OCI-LY1 (cell line): ENCODE results near the gene RHEBL1.

Experiments
- H2AFZ ChIP-seq: fragments of 200-600 bp; sonication (generic), shearing (Covaris generic); 2 replicates; pipeline ENCODE4 v1.6.0; 2014; ENCODE audit warnings: antibody characterized with exemption, mild to moderate bottlenecking, low read length
- H3F3A ChIP-seq: fragments of 200-600 bp; sonication (generic), shearing (Covaris generic); 2 replicates; pipeline ENCODE4 v1.6.0; 2014; ENCODE audit warnings: mild to moderate bottlenecking, antibody characterized with exemption, low read length, moderate library complexity; ENCODE audit not compliant: insufficient read depth
- H3K27ac ChIP-seq: fragments of 200-600 bp; sonication (generic); 2 replicates; pipeline ENCODE4 v1.5.1; 2014; ENCODE audit warnings: low read length, mixed run types, mild to moderate bottlenecking, low read depth; ENCODE audit not compliant: poor library complexity, severe bottlenecking
- H3K27me3 ChIP-seq: fragments of 200-600 bp; sonication (generic); 2 replicates; pipeline ENCODE4 v1.6.0; 2014; ENCODE audit warnings: antibody characterized with exemption, mild to moderate bottlenecking, low read length, moderate library complexity; ENCODE audit not compliant: insufficient read depth
- H3K36me3 ChIP-seq: fragments of 200-600 bp; sonication (generic); 2 replicates; pipeline ENCODE4 v1.6.1; 2014; ENCODE audit warnings: mild to moderate bottlenecking, antibody characterized with exemption, low read length, moderate library complexity, mixed read lengths; ENCODE audit not compliant: insufficient read depth
- H3K4me1 ChIP-seq: fragments of 200-600 bp; sonication (generic); 2 replicates; pipeline ENCODE4 v1.5.1; 2014; ENCODE audit warnings: mild to moderate bottlenecking, low read length, moderate library complexity; ENCODE audit not compliant: insufficient read depth, severe bottlenecking
- H3K4me2 ChIP-seq: fragments of 200-600 bp; sonication (generic), shearing (Covaris generic); 2 replicates; pipeline ENCODE4 v1.6.1; 2014; ENCODE audit warnings: low read length
- H3K4me3 ChIP-seq: fragments of 200-600 bp; sonication (generic); 2 replicates; pipeline ENCODE4 v1.5.1; 2014; ENCODE audit warnings: low read length, low read depth, mild to moderate bottlenecking, mixed read lengths; ENCODE audit not compliant: poor library complexity, severe bottlenecking
- H3K79me2 ChIP-seq: fragments of 200-600 bp; shearing (Covaris generic); 2 replicates; pipeline ENCODE4 v1.6.1; 2016; ENCODE audit warnings: mixed run types, low read length, mixed read lengths; ENCODE audit not compliant: insufficient read depth
- H3K9ac ChIP-seq: fragments of 200-600 bp; sonication (generic), shearing (Covaris generic); 2 replicates; pipeline ENCODE4 v1.6.1; 2014; ENCODE audit warnings: mild to moderate bottlenecking, low read length, mixed read lengths
- H3K9me2 ChIP-seq: fragments of 200-600 bp; sonication (generic), shearing (Covaris generic); 2 replicates; pipeline ENCODE4 v1.6.1; 2014; ENCODE audit warnings: low read depth, mild to moderate bottlenecking, low read length, mixed read lengths
- H3K9me3 ChIP-seq: fragments of 200-600 bp; shearing (Covaris generic); 2 replicates; pipeline ENCODE4 v1.6.1; 2014; ENCODE audit warnings: low read length, mixed read lengths
- H4K20me1 ChIP-seq: fragments of 200-600 bp; sonication (generic), shearing (Covaris generic); 2 replicates; pipeline ENCODE4 v1.6.0; 2016; ENCODE audit warnings: mild to moderate bottlenecking, low read length; ENCODE audit not compliant: insufficient read depth
- EZH2 ChIP-seq: fragments of 200-600 bp; sonication (generic), shearing (Covaris generic); IDR thresholded peaks from 2 replicates; pipeline ENCODE4 v1.8.0; 2017; ENCODE audit warnings: borderline replicate concordance, mixed run types, mild to moderate bottlenecking, antibody characterized with exemption, low read length, moderate library complexity, mixed read lengths
- TF ChIP-seq, protein P1 (sequence below): fragments of 200-600 bp; sonication (generic), shearing (Covaris generic); IDR thresholded peaks from 2 replicates; pipeline ENCODE4 v1.5.1; 2017; ENCODE audit warnings: mild to moderate bottlenecking, antibody characterized with exemption, low read length, moderate library complexity, mixed read lengths

RHEBL1 gene

DNA sequence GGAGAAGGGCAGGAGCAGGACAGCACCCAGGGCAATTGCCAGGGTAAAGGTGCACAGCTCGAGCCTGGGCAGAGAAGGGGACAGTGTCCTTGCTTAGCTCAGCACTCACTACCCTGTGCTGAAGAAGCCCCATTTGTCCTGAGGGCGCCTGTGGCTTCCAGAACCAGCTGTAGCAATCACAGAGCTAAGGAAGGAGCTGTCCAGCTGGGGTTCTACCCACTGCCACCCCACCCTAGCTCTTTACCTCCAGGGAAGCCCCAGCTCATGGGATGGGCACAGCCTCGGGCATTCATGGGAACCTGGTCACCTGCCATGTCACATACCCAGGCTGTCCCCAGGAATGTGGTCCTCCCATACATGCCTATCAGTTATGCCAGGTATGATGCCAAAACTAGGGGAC lies 35.0 kb upstream of the RHEBL1 start:
- H3K9me3 ChIP-seq = no peaks in the 10 kb centered on the region
- H3K4me3 ChIP-seq = no peak overlapping the region
- H3K27me3 ChIP-seq = no peaks in the 10 kb centered on the region
- H3K4me1 ChIP-seq = peaks cover 13% of the 10 kb centered on the region
- no peaks in the 10 kb centered on the region for H4K20me1 ChIP-seq
- H3K4me2 ChIP-seq = no peak overlapping the region
- no peaks in the 10 kb centered on the region for H3K9me2 ChIP-seq
- H3K27ac ChIP-seq = no peak overlapping the region
- TF ChIP-seq EZH2 = no peak
- TF ChIP-seq, protein P1, sequence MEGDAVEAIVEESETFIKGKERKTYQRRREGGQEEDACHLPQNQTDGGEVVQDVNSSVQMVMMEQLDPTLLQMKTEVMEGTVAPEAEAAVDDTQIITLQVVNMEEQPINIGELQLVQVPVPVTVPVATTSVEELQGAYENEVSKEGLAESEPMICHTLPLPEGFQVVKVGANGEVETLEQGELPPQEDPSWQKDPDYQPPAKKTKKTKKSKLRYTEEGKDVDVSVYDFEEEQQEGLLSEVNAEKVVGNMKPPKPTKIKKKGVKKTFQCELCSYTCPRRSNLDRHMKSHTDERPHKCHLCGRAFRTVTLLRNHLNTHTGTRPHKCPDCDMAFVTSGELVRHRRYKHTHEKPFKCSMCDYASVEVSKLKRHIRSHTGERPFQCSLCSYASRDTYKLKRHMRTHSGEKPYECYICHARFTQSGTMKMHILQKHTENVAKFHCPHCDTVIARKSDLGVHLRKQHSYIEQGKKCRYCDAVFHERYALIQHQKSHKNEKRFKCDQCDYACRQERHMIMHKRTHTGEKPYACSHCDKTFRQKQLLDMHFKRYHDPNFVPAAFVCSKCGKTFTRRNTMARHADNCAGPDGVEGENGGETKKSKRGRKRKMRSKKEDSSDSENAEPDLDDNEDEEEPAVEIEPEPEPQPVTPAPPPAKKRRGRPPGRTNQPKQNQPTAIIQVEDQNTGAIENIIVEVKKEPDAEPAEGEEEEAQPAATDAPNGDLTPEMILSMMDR = no peak
- H2AFZ ChIP-seq = no peak overlapping the region
- peaks cover 43% of the 10 kb centered on the region; the same call in 1 of the 2 replicates for H3K36me3 ChIP-seq
- no peaks in the 10 kb centered on the region for H3K79me2 ChIP-seq
- no peaks in the 10 kb centered on the region for H3F3A ChIP-seq
- H3K9ac ChIP-seq = no peak overlapping the region

DNA sequence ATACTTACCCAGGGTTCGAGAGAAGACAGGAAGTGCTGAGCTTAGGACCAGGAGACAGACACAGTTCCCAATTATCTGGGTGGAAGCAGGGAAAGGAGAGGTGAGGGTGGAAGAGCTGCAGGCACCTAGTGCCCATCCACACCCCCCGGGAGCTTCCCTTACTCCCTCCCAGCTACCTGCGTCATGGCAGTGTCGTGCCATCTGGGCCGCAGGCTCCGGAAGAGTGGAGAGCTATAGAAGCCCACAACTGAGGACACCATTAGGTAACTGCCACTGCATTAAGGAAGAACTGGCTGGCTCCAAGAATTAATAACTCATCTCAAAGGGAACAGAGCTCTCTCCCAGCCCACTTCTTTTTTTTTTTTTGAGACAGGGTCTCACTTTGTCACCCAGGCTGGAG lies 30.6 kb upstream of the RHEBL1 start:
- Histone ChIP-seq H4K20me1 (no peaks in the 10 kb centered on the region), H3K27ac (no peak overlapping the region), H2AFZ (no peak overlapping the region), H3F3A (no peaks in the 10 kb centered on the region), H3K9me3 (no peaks in the 10 kb centered on the region), H3K79me2 (no peaks in the 10 kb centered on the region), H3K9ac (no peak overlapping the region), H3K4me3 (no peak overlapping the region), H3K4me1 (no peaks in the 10 kb centered on the region), H3K27me3 (no peaks in the 10 kb centered on the region), H3K36me3 (peaks cover 61% of the 10 kb centered on the region), H3K9me2 (no peaks in the 10 kb centered on the region), H3K4me2 (no peak overlapping the region)
- no peak for TF ChIP-seq EZH2
- TF ChIP-seq, protein P1 = no peak

DNA sequence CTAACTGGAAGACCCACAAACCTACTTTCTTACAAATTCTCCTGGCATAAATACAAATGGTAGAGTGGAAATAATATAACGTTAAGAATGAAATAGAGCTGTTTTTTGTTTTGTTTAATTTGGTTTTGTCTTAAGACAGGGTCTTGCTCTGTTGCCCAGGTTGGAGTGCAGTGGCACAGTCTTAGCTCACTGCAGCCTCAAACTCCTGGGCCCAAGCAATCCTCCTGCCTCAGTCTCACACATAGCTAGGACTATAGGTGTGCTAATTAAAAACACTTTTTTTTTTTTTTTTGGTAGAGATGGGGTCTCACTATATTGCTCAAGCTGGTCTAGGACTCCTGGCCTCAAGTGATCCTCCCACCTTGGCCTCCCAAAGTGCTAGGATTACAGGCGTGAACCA lies 28.9 kb upstream of the RHEBL1 start:
- no peaks in the 10 kb centered on the region for H3K79me2 ChIP-seq
- H3K36me3 ChIP-seq = peaks cover 53% of the 10 kb centered on the region
- no peaks in the 10 kb centered on the region for H3K9me2 ChIP-seq
- no peaks in the 10 kb centered on the region for H4K20me1 ChIP-seq
- H3K27me3 ChIP-seq = no peaks in the 10 kb centered on the region; the same call in 1 of the 2 replicates
- no peak overlapping the region for H3K4me3 ChIP-seq
- no peak for TF ChIP-seq EZH2
- TF ChIP-seq, protein P1 = no peak
- H3K27ac ChIP-seq = no peak overlapping the region
- H2AFZ ChIP-seq = no peak overlapping the region
- no peaks in the 10 kb centered on the region for H3F3A ChIP-seq
- no peaks in the 10 kb centered on the region for H3K9me3 ChIP-seq
- H3K9ac ChIP-seq = no peak overlapping the region
- peaks cover 11% of the 10 kb centered on the region for H3K4me1 ChIP-seq
- no peak overlapping the region for H3K4me2 ChIP-seq
